Activated T-cell treated with anti-CD3 and anti-CD28 coated beads, Interleukin-2, amount 50 U/mL, for 1 hour (primary cell): ENCODE results near the gene C2orf80.
"Not testable (repeated sequence)": the region's sequence is repeated elsewhere in the genome, so short reads cannot be mapped to it uniquely, and the experiment has no call there.

Experiments used
- DNase-seq: peaks from one replicate; pipeline ENCODE4 v3.0.0-alpha.2; 2020

C2orf80 gene

GRCh38 chr2:208175840-208176153 lies 14.0 kb downstream of the C2orf80 start:
- DNase-seq, result no peak

GRCh38 chr2:208175069-208175839 lies 14.6 kb downstream of the C2orf80 start:
- peak; percentile 48 for DNase-seq

- DNase-seq, result no peak
These were observed 15.7 kb downstream of the C2orf80 start for GRCh38 chr2:208174144-208174543.

DNA sequence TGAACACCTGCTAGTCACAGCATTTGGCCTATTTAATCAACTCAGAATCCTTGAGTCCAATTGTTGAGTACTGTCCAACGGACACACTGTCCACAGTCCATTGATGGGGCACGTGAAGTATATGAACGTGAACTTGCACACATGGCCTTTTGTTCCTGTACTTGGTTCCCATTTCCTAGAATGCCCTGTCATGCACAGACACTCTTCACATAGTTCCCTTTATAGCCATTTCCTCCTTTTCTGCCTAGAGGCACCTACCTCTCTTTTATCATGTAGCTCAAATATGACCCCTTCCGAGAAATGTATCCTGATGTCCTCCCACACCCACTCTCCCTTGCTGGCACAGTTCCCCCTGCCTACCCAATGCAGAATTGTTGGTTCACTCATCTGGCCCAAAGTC lies 17.7 kb downstream of the C2orf80 start:
- DNase-seq, result no peak

- DNase-seq, result no peak
These were observed 24.7 kb downstream of the C2orf80 start for GRCh38 chr2:208164951-208165755.

GRCh38 chr2:208163489-208163888 lies 26.3 kb downstream of the C2orf80 start, which contains the start of gene CRYGA:
Gene CRYGA (minus strand): TSS chr2:208163589. CDS start chr2:208163556, 33 bp downstream.
- DNase-seq, result no peak

DNA sequence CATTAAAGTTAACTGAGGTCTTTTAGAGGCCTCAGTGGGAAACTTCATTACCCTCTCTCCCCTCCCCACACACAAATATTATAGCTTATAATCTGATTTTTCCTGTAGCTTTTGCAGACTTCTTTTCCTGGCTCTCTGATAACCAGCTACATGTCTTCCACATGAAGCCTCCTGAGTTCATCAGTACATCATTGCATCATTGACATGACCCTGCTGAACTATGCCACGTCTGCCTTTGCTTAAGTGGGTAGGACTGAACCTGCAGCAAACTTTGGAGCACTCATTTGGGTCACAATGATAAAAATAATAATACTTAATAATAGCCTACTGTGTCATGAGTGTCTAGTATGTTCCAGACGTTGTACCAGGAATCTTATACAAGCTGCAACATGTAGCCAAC lies 33.4 kb downstream of the C2orf80 start:
- no peak for DNase-seq

DNA sequence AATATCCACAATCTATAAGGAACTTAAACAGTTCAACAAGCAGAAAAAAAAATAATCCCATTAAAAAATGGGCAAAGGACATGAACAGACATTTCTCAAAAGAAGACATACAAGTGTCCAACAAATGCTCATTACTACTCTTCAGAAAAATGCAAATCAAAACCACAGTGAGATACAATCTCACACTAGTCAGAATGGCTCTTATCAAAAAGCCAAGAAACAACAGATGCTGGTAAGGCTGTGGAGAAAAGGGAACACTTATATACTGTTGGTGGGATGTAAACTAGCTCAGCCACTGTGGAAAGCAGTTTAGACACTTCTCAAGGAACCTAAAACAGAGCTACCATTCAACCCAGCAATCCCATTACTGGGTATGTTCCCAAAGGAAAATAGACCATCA lies 36.7 kb downstream of the C2orf80 start:
- DNase-seq, result no peak

DNA sequence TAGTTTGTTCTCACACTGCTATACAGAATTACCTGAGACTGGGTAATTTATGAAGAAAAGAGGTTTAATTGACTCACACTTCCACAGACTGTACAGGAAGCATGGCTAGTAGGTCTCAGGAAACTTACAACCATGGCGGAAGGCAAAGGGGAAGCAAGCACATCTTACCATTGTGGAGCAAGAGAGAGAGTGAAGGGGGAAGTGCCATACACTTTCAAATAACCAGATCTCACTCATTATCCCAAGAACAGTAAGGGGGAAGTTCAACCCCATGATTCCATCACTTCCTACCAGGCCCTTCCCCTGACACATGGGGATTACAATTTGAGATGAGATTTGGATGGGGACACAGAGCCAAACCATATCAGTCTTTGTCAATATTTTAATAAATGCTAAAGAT lies 38.9 kb downstream of the C2orf80 start:
- DNase-seq, result no peak

DNA sequence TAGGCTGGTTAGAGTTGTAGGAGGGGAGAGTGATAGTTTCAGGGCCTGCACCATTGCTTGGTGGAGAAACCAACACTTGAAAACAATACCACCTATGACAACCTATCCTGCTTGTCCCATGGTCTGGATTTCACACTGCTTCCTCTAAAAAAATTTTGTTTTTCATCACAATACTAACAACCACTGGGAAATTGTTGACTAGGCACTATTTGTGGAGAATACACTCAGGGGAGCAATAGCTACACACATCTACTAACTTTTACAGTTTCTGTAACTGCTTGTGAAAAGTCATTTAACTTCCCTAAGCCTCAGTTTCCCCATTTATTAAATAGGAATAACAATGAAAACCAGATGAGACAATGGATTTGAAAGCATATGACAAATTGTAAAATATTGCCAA lies 39.7 kb downstream of the C2orf80 start:
- DNase-seq, result no peak

- no peak for DNase-seq
These were observed 41.0 kb downstream of the C2orf80 start for GRCh38 chr2:208148803-208149202.

DNA sequence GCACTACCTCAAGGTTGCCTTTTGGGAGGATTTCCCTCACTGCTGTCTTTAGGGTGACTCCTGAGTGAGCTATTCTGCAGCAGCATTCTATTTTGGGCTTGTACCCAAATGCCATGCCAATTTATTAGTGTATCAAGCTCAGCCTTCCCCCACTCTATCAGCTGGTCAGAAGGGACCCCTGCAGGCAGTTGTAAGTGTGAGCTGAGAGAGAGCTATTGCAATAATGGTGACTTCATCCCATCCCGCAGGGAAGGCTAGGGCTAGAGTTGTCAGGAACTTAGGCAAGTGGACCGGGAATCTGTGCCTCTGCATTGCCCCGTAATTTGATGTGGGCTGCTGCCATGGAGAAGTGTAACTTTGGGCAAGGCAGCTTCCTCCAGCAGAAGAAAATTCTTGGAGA lies 42.1 kb downstream of the C2orf80 start:
- no peak for DNase-seq

DNA sequence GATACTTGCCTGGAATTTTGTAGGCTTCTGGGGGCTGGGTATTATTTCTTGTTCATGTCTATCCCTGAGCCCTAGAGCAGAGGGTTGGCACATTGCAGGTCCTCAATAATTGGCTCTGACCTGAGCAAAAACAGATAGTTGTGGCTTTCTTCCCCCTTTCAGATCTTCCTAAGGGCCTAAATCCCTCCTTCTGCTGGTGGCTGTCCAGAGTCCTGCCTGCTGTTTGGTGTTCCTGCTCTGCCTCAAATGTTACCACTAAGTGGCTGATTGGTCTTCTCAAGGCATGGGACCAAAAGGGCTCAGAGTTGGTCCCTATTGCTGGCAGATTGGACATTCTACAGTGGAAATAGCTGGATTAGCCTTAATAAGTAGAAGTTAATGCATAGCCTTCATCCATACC lies 42.8 kb downstream of the C2orf80 start:
- no peak for DNase-seq

DNA sequence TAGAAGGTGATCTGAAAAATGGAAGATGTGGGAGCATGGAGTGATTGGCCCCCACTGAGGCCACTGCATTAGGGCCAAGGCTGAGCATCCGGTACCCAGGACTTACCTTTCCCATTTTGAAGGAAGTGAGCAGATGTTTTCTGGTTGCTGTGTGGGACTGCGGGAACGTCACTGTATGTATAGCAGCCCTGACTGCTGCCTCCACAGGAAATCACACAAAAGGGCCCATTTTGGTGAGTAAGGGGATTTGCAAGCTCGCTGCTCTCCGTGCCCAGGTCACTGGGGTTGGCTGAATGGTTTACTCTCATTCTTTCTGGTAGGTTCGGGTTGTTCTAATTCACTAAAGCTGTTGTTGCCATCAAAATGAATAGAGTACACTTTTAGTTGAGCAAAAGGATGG lies 43.8 kb downstream of the C2orf80 start, which contains the start of gene CRYGB:
TSS of gene CRYGB (minus strand) at position 153 of the 400 bp plus-strand sequence. CDS start at position 115, 38 bp downstream.
- no peak for DNase-seq

DNA sequence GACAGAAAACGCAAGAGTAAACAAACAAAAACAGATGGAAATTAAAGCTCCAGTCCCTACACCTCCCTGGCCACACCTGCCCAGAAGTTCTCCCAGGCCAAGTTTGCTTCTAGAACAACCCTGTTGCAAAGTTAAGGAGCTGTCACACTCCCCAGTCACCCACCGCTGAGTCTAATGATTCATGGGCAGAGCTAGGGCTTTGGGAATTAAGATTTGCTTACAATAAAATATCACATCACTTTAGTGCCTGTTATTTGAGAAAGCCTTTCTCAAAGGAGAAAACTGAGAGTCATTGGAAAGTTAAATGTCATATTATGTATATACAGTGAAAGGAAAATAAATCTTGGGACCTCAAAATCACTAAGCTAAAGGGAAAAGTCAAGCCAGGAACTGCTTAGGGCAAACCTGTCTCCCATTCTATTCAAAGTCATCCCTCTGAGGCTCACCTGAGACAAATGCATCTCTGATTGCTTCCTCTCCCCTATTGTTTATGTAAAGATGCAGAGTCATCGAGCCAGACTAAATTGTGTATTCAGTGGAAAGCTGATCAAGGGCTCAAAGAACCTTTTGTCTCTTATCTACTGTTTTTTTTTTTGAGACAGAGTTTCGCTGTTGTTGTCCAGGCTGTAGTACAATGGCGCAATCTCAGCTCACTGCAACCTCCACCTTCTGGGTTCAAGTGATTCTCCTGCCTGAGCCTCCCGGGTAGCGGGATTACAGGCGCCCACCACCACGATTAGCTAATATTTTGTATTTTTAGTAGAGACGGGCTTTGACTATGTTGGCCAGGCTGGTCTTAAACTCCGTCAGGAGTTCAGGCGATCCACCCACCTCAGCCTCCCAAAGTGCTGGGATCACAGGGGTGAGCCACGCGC lies 46.7 kb downstream of the C2orf80 start:
- DNase-seq, result no peak

DNA sequence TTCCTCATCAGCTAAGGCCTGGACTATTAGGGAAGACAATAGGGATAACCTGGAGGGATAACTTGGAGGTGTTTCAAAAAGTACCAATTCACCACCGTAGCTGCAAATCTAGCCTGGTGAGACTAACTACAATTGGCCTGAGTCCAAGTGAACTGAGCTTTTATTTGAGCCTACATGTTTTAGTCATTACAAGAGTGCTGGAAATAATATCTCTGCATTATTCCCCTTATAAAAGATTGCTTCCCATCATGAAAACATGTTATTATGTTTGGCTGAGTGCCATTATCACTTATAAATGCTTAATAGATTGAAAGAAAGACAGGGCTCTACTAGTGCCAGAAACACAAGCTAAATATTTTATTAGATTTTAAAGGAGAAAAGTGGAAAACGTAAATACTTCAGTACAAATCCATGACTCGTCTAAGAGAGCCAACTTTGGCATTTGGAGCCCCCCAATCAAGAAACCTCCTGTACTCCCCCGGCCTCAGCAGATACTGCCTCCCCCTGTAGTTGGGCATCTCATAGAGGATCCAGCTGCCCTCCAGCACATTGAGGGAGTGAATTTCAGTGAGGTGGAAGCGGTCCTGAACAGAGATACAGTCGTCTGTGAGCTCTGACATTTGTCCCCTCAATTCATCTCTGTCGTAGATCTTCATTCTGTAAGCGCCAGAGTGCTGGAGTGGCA lies 47.4 kb downstream of the C2orf80 start:
- no peak for DNase-seq

DNA sequence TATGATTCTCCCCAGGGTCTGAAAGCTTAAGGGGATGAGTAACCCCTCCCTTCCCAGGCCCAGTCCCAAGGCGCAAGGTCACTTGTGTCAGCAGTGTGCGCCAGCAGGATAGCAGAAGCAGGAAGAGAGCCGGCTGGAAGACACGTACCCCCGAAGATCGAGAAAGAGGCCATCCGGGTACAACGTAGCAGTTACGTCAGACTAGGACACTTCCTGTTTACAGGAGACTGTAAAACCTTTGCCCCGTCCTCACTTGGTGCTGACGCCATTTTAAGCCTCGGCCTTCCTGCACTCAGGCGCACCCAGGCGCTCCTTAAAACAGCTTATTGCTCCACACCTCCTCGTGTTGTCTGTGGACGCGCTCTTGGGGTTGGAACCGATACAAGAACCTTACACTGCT lies 50.4 kb downstream of the C2orf80 start:
- no peak for DNase-seq

GRCh38 chr2:208138334-208138733 lies 51.5 kb downstream of the C2orf80 start:
- not testable (repeated sequence) for DNase-seq

DNA sequence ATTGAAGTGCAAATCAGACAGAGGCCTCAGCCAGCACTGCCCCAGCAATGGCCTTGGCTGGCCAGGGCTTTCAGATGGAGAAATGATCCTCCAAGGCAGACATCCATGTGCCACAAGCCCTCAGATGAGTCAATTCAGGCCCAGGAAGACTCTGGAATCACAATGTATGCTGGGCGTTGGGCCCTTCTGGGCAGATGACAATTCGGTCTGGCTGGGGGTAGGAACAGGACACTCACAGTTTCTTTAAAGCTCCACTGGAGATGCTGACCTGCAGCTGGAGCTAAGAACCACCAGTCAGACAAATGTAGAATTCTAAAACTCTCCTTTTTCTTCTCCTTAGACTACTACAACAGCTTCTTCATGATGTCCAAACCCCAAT lies 53.1 kb downstream of the C2orf80 start:
- no peak for DNase-seq

DNA sequence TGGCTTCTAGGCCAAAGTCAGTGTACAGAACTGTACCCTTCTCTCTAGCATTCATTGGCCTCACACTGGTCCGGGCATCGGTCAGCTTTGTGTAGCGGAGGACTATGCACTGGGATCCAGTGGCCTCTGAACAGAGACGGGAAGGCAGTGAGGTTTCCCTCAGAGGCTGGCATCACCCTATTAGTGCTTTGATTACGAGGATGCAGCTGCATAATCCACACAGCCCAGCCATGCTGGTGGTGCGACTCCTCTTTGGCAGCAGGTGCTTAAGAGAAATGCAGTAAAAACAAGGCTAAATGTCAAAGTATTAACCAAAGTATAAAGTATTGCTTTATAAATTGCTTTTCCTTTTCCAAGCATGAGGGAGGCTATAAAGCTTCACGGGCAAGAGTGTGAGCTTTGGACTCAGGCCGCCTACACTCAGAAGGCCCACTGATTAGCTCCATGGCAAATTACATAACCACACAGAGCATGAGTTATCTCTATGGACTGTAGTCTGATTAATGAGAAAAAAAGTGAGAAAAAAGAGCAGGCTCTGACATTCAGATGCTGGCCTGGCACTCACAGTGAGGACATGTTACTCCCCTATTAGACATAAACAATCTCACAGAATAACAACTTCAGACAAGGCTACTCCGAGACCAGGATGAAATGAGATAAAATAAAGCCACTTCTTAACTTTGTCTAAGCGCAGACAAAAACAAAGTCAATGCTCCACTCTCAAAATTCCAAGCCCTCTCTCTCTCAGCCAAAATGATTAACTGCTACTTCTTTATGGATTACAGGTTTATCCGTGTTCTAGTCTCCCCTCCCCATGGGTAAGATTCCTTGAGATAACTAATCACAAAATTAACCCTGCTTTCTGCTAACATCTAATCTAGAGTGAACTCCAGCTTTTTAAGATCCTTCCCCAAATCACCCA lies 53.8 kb downstream of the C2orf80 start:
- no peak for DNase-seq

- no peak for DNase-seq
These were observed 54.8 kb downstream of the C2orf80 start for GRCh38 chr2:208134928-208135586.
